IgD-negative memory B cell (primary cell): ENCODE data around the gene ST8SIA6. TPM values are rescaled to one million over a fixed set of nuclear protein-coding genes. Genes with fewer than 3 reads are reported as not detected.
"Not testable (repeated sequence)": the region's sequence is repeated elsewhere in the genome, so short reads cannot be mapped to it uniquely, and the experiment has no call there.

ENCODE experiments used
- H3K27ac Mint-ChIP-seq, 3 donors: one replicate each; pipeline ENCODE4 v1.8.0; 2020 to 2022; ENCODE audit warnings: mild to moderate bottlenecking in 3 of 3, mixed read lengths in 3 of 3, moderate library complexity in 1 of 3
- H3K27me3 Mint-ChIP-seq: one replicate; pipeline ENCODE4 v1.8.0; 2021; ENCODE audit warnings: mixed read lengths
- H3K36me3 Mint-ChIP-seq: one replicate; pipeline ENCODE4 v1.8.0; 2020; ENCODE audit warnings: mild to moderate bottlenecking, mixed read lengths
- H3K4me1 Mint-ChIP-seq, 3 donors: one replicate each; pipeline ENCODE4 v1.8.0; 2020 to 2022; ENCODE audit warnings: mixed read lengths in 3 of 3, mild to moderate bottlenecking in 1 of 3
- H3K4me3 Mint-ChIP-seq, 4 donors: one replicate each; pipeline ENCODE4 v1.8.0; 2020 to 2022; ENCODE audit warnings: mild to moderate bottlenecking in 4 of 4, mixed read lengths in 4 of 4, moderate library complexity in 3 of 4
- H3K9me3 Mint-ChIP-seq, 3 donors: one replicate each; pipeline ENCODE4 v1.8.0; 2020 to 2021; ENCODE audit warnings: mixed read lengths in 3 of 3, mild to moderate bottlenecking in 1 of 3
- polyA plus RNA-seq: library from polyadenylated mRNA; unstranded; fragments of 300-500 nt; fragmentation: Illumina TruSeq; gene quantifications from one replicate; pipeline ENCODE4 v1.2.3, GENCODE V29; 2021

The ST8SIA6 gene
- polyA plus RNA-seq = not detected

GRCh38 chr10:17454161-17455014 is at the start of gene ST8SIA6:
Gene ST8SIA6, minus strand, starts transcription at chr10:17454595. Its CDS starts 340 bp downstream, at chr10:17454255.
- H3K9me3 Mint-ChIP-seq = peaks cover 2 to 11% (median 8%) of the 10 kb centered on the region in 3 donors
- no peak within 1 kb of the TSS for H3K27ac Mint-ChIP-seq
- H3K36me3 Mint-ChIP-seq = no peaks in the 10 kb centered on the region
- H3K4me3 Mint-ChIP-seq = peak within 1 kb of the TSS; percentile 55 to 84 (median 68)
- peaks cover 36% of the 10 kb centered on the region for H3K27me3 Mint-ChIP-seq
- H3K4me1 Mint-ChIP-seq = peaks cover 5 to 16% (median 11%) of the 10 kb centered on the region in 3 donors

- H3K4me3 Mint-ChIP-seq = no peak overlapping the region
- peaks cover 4 to 7% (median 4%) of the 10 kb centered on the region in 3 donors for H3K9me3 Mint-ChIP-seq
- peaks cover 1% of the 10 kb centered on the region for H3K27me3 Mint-ChIP-seq
- H3K36me3 Mint-ChIP-seq = no peaks in the 10 kb centered on the region
- H3K4me1 Mint-ChIP-seq = no peaks in the 10 kb centered on the region
- H3K27ac Mint-ChIP-seq = no peak overlapping the region
Measured at GRCh38 chr10:17503795-17504194, 49.4 kb upstream of the ST8SIA6 start.

- Mint-ChIP-seq H3K4me1 (no peaks in the 10 kb centered on the region), H3K36me3 (no peaks in the 10 kb centered on the region), H3K9me3 (peaks cover 4 to 6% (median 4%) of the 10 kb centered on the region in 3 donors), H3K4me3 (no peak overlapping the region), H3K27ac (no peak overlapping the region), H3K27me3 (peaks cover 1% of the 10 kb centered on the region)
Measured at GRCh38 chr10:17502814-17503213, 48.4 kb upstream of the ST8SIA6 start.

GRCh38 chr10:17499014-17499413 is 44.6 kb upstream of the ST8SIA6 start:
- H3K9me3 Mint-ChIP-seq, H3K27me3 Mint-ChIP-seq, H3K4me3 Mint-ChIP-seq, H3K36me3 Mint-ChIP-seq, H3K4me1 Mint-ChIP-seq: not testable (repeated sequence)
- H3K27ac Mint-ChIP-seq = peak overlapping the region in 1 of 3 donors; percentile 7

GRCh38 chr10:17497446-17498030 is 43.1 kb upstream of the ST8SIA6 start:
- Mint-ChIP-seq H3K27ac (no peak overlapping the region), H3K4me3 (no peak overlapping the region), H3K27me3 (peaks cover 5% of the 10 kb centered on the region), H3K4me1 (peaks cover 0 to 4% (median 3%) of the 10 kb centered on the region in 3 donors), H3K9me3 (peaks cover 0 to 4% (median 2%) of the 10 kb centered on the region in 3 donors), H3K36me3 (no peaks in the 10 kb centered on the region)

- Mint-ChIP-seq H3K27me3 (peaks cover 4% of the 10 kb centered on the region), H3K4me1 (peaks cover 0 to 4% (median 3%) of the 10 kb centered on the region in 3 donors)
Measured at GRCh38 chr10:17494626-17495260, 40.3 kb upstream of the ST8SIA6 start.

GRCh38 chr10:17488848-17489247 is 34.5 kb upstream of the ST8SIA6 start:
- Mint-ChIP-seq H3K36me3 (no peaks in the 10 kb centered on the region), H3K4me3 (no peak overlapping the region), H3K9me3 (peaks cover 2 to 6% (median 4%) of the 10 kb centered on the region in 3 donors), H3K27ac (no peak overlapping the region), H3K4me1 (no peaks in the 10 kb centered on the region), H3K27me3 (no peaks in the 10 kb centered on the region)

More at GRCh38 chr10:17494626-17495260, 40.3 kb upstream of the ST8SIA6 start:
- Mint-ChIP-seq H3K9me3 (peaks cover 0 to 4% (median 0%) of the 10 kb centered on the region in 3 donors), H3K27ac (no peak overlapping the region), H3K4me3 (no peak overlapping the region), H3K36me3 (no peaks in the 10 kb centered on the region)

GRCh38 chr10:17483079-17483478 is 28.7 kb upstream of the ST8SIA6 start:
- Mint-ChIP-seq H3K36me3 (no peaks in the 10 kb centered on the region), H3K4me3 (no peak overlapping the region), H3K27ac (peak overlapping the region in 1 of 3 donors; percentile 36), H3K4me1 (no peaks in the 10 kb centered on the region), H3K27me3 (peaks cover 8% of the 10 kb centered on the region), H3K9me3 (peaks cover 4 to 6% (median 6%) of the 10 kb centered on the region in 3 donors)

- Mint-ChIP-seq H3K4me3 (no peak overlapping the region), H3K9me3 (peaks cover 0 to 4% (median 0%) of the 10 kb centered on the region in 3 donors), H3K4me1 (no peaks in the 10 kb centered on the region), H3K36me3 (no peaks in the 10 kb centered on the region), H3K27me3 (peaks cover 10% of the 10 kb centered on the region), H3K27ac (no peak overlapping the region)
Measured at GRCh38 chr10:17479822-17480221, 25.4 kb upstream of the ST8SIA6 start.

- Mint-ChIP-seq H3K27ac (no peak overlapping the region), H3K36me3 (no peaks in the 10 kb centered on the region), H3K4me1 (no peaks in the 10 kb centered on the region), H3K9me3 (peaks cover 0 to 4% (median 0%) of the 10 kb centered on the region in 3 donors), H3K27me3 (peaks cover 10% of the 10 kb centered on the region), H3K4me3 (no peak overlapping the region)
Measured at GRCh38 chr10:17479015-17479615, 24.7 kb upstream of the ST8SIA6 start.

- peaks cover 8% of the 10 kb centered on the region for H3K27me3 Mint-ChIP-seq
- no peaks in the 10 kb centered on the region for H3K4me1 Mint-ChIP-seq
- H3K4me3 Mint-ChIP-seq = no peak overlapping the region
- H3K9me3 Mint-ChIP-seq = peaks cover 0 to 6% (median 3%) of the 10 kb centered on the region in 3 donors
- no peaks in the 10 kb centered on the region for H3K36me3 Mint-ChIP-seq
- no peak overlapping the region for H3K27ac Mint-ChIP-seq
Measured at GRCh38 chr10:17476073-17476472, 21.7 kb upstream of the ST8SIA6 start.

- Mint-ChIP-seq H3K27ac (no peak overlapping the region), H3K9me3 (peaks cover 0 to 4% (median 3%) of the 10 kb centered on the region in 3 donors), H3K4me1 (no peaks in the 10 kb centered on the region), H3K4me3 (no peak overlapping the region), H3K27me3 (peaks cover 9% of the 10 kb centered on the region), H3K36me3 (no peaks in the 10 kb centered on the region)
Measured at GRCh38 chr10:17475661-17476060, 21.3 kb upstream of the ST8SIA6 start.

- Mint-ChIP-seq H3K9me3 (peaks cover 2 to 4% (median 3%) of the 10 kb centered on the region in 3 donors), H3K4me1 (no peaks in the 10 kb centered on the region), H3K36me3 (no peaks in the 10 kb centered on the region), H3K27me3 (peaks cover 13% of the 10 kb centered on the region), H3K4me3 (peak overlapping the region in 1 of 4 donors; percentile 1), H3K27ac (no peak overlapping the region)
Measured at GRCh38 chr10:17474595-17475323, 20.4 kb upstream of the ST8SIA6 start.

GRCh38 chr10:17473228-17473950 is 19.0 kb upstream of the ST8SIA6 start:
- H3K9me3 Mint-ChIP-seq = peaks cover 2 to 4% (median 3%) of the 10 kb centered on the region in 3 donors

More at GRCh38 chr10:17473228-17473950, 19.0 kb upstream of the ST8SIA6 start:
- H3K27ac Mint-ChIP-seq = no peak overlapping the region
- peaks cover 13% of the 10 kb centered on the region for H3K27me3 Mint-ChIP-seq
- no peak overlapping the region for H3K4me3 Mint-ChIP-seq
- H3K36me3 Mint-ChIP-seq = no peaks in the 10 kb centered on the region
- no peaks in the 10 kb centered on the region for H3K4me1 Mint-ChIP-seq
